ENCODE measurements around the gene CES4A. TPM values are rescaled to one million over a fixed set of nuclear protein-coding genes. Genes with fewer than 3 reads are reported as not detected.

Gene CES4A
- total RNA-seq, 6 experiments from 2014 or later, result 1.7 to 3.5 (median 2.3) TPM

- Mint-ChIP-seq H3K27ac (no peak overlapping the region), H3K27me3 (ENCODE audit: insufficient read depth) (peaks cover 4% of the 10 kb centered on the region)
- DNase-seq, result no peak
Measured at GRCh38 chr16:67000384-67001351, 12.3 kb downstream of the CES4A start.

DNA sequence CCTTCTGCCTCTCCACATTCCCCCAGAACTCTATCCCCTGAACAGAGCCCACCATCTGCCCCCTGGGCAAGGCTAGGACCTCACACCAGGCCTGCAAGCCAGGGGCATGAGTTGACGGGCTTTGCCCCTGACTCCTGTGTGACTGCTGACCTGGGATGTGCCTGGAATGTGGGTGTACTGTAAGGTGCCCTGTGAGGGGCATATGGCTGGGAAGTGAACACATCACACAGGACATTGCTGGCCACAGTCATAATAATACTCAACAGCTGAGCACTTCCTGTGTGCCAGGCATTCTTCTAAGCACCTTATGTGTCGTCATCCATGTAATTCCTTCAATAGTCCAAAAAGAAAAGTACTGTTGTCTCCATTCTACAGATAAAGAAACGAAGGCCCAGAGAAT lies 13.3 kb downstream of the CES4A start:
- no peaks in the 10 kb centered on the region for H3K36me3 Mint-ChIP-seq (ENCODE audit: low read depth)
- peaks cover 4% of the 10 kb centered on the region for H3K27me3 Mint-ChIP-seq (ENCODE audit: insufficient read depth)
- no peak overlapping the region for H3K4me3 Mint-ChIP-seq

More at GRCh38 chr16:67000384-67001351, 12.3 kb downstream of the CES4A start:
- TF ChIP-seq CTCF (IDR thresholded peaks at IDR 0.05), result no peak
- Mint-ChIP-seq H3K9me3 (no peaks in the 10 kb centered on the region), H3K4me1 (ENCODE audit: low read depth) (peaks cover 13% of the 10 kb centered on the region), H3K4me3 (peak overlapping the region; percentile 74), H3K36me3 (ENCODE audit: low read depth) (no peaks in the 10 kb centered on the region)

DNA sequence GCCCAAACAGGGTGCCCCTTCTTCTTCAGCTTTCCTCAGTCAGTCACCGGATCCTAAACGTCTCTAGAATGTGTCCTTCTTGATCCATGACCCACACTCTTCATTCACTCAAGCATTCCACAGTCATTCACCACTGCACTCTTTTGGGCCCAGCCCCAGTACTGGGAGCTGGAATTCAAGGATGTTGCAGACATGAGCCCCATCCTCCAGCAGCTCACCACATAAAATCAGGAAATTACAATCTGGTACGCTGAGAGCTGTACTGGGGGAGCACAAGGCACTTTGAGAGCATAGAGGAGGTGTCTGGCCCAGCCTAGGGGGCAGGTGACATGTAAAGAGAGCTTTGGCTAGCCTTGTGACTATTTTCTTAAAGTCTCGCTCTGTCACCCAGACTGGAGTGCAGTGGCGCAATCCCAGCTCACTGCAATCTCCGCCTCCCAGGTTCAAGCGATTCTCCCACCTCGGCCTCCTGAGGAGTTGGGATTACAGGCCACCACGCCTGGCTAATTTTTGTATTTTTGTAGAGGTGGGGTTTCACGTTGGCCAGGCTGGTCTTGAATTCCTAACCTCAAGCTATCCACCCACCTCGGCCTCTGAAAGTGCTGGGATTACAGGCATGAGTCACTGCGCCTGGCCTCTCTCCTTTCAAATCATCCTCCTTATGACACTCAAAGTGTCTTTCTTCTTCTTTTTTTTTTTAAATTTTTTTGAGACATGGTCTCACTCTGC lies 18.7 kb downstream of the CES4A start:
- Mint-ChIP-seq H3K4me3 (no peak overlapping the region), H3K4me1 (ENCODE audit: low read depth) (peaks cover 13% of the 10 kb centered on the region), H3K36me3 (ENCODE audit: low read depth) (no peaks in the 10 kb centered on the region), H3K27me3 (ENCODE audit: insufficient read depth) (no peaks in the 10 kb centered on the region; the same call in 1 of the 2 replicates), H3K27ac (no peak overlapping the region), H3K9me3 (no peaks in the 10 kb centered on the region)
- TF ChIP-seq CTCF (IDR thresholded peaks at IDR 0.05), result no peak
- DNase-seq, result no peak

More for the DNA sequence above, 13.3 kb downstream of the CES4A start:
- DNase-seq, result no peak
- TF ChIP-seq CTCF (IDR thresholded peaks at IDR 0.05), result no peak
- H3K27ac Mint-ChIP-seq, result no peak overlapping the region
- peaks cover 9% of the 10 kb centered on the region for H3K4me1 Mint-ChIP-seq (ENCODE audit: low read depth)
- no peaks in the 10 kb centered on the region for H3K9me3 Mint-ChIP-seq

- Mint-ChIP-seq H3K27me3 (ENCODE audit: insufficient read depth) (peaks cover 3% of the 10 kb centered on the region), H3K27ac (no peak overlapping the region), H3K4me3 (no peak overlapping the region), H3K4me1 (ENCODE audit: low read depth) (peaks cover 13% of the 10 kb centered on the region), H3K9me3 (no peaks in the 10 kb centered on the region), H3K36me3 (ENCODE audit: low read depth) (no peaks in the 10 kb centered on the region)
- DNase-seq, result no peak
- TF ChIP-seq CTCF (IDR thresholded peaks at IDR 0.05), result no peak
Measured at GRCh38 chr16:67009158-67009557, 20.8 kb downstream of the CES4A start.

- H3K36me3 Mint-ChIP-seq (ENCODE audit: low read depth), result no peaks in the 10 kb centered on the region
- H3K9me3 Mint-ChIP-seq, result no peaks in the 10 kb centered on the region
- DNase-seq, result no peak
- peaks cover 3% of the 10 kb centered on the region for H3K27me3 Mint-ChIP-seq (ENCODE audit: insufficient read depth)
- no peak overlapping the region for H3K27ac Mint-ChIP-seq
- no peak for TF ChIP-seq CTCF (IDR thresholded peaks at IDR 0.05)
- H3K4me3 Mint-ChIP-seq, result no peak overlapping the region
- peaks cover 13% of the 10 kb centered on the region for H3K4me1 Mint-ChIP-seq (ENCODE audit: low read depth)
Measured at GRCh38 chr16:67011274-67011673, 22.9 kb downstream of the CES4A start.

Measured in HFFc6 (cell line).